ENCODE data around the gene KIF5B. TPM values are rescaled to one million over a fixed set of nuclear protein-coding genes. Genes with fewer than 3 reads are reported as not detected.
"Not testable (repeated sequence)": the region's sequence is repeated elsewhere in the genome, so short reads cannot be mapped to it uniquely, and the experiment has no call there.

Gene KIF5B
- total RNA-seq, 1 donor from 2014 or later, result 144 TPM

- peak overlapping the region; percentile 97 for H3K27ac ChIP-seq (replicated peaks)
- intact Hi-C loops (cut with micrococcal nuclease), result no loop called here
- no peaks in the 10 kb centered on the region for H3K27me3 ChIP-seq (ENCODE audit: low read depth)
- TF ChIP-seq CTCF (IDR thresholded peaks at IDR 0.05; ENCODE audit: borderline replicate concordance), result peak; percentile 22
- H3K36me3 ChIP-seq, result no peaks in the 10 kb centered on the region
- H3K4me1 ChIP-seq, result peaks cover 63% of the 10 kb centered on the region
- peak overlapping the region; percentile 91 for H3K4me3 ChIP-seq
- DNase-seq, result peak; percentile 61
- H3K9me3 ChIP-seq (replicated peaks), result no peaks in the 10 kb centered on the region
Observed at GRCh38 chr10:32055478-32056135, 618 bp downstream of the KIF5B start.

- TF ChIP-seq CTCF (IDR thresholded peaks at IDR 0.05; ENCODE audit: borderline replicate concordance), result no peak
- H3K4me3 ChIP-seq, result peak overlapping the region; percentile 91
- intact Hi-C loops (cut with micrococcal nuclease), result no loop called here
Observed at GRCh38 chr10:32054094-32054493, 2.1 kb downstream of the KIF5B start.

GRCh38 chr10:32053392-32053791 is 2.8 kb downstream of the KIF5B start:
- DNase-seq; intact Hi-C loops (cut with micrococcal nuclease); H3K9me3 ChIP-seq (replicated peaks); H3K36me3 ChIP-seq; H3K27me3 ChIP-seq (ENCODE audit: low read depth): not testable (repeated sequence)
- Histone ChIP-seq H3K4me3 (peak overlapping the region; percentile 91), H3K27ac (replicated peaks) (peak overlapping the region; percentile 97), H3K4me1 (peaks cover 86% of the 10 kb centered on the region)

More at GRCh38 chr10:32054094-32054493, 2.1 kb downstream of the KIF5B start:
- Histone ChIP-seq H3K27ac (replicated peaks) (peak overlapping the region; percentile 97), H3K4me1 (peaks cover 79% of the 10 kb centered on the region), H3K36me3 (no peaks in the 10 kb centered on the region), H3K9me3 (replicated peaks) (no peaks in the 10 kb centered on the region), H3K27me3 (ENCODE audit: low read depth) (no peaks in the 10 kb centered on the region)
- DNase-seq, result no peak

GRCh38 chr10:32051926-32052325 is 4.3 kb downstream of the KIF5B start:
- intact Hi-C loops (cut with micrococcal nuclease), result no loop called here
- Histone ChIP-seq H3K9me3 (replicated peaks) (no peaks in the 10 kb centered on the region), H3K27me3 (ENCODE audit: low read depth) (no peaks in the 10 kb centered on the region), H3K4me1 (peaks cover 98% of the 10 kb centered on the region), H3K36me3 (peaks cover 10% of the 10 kb centered on the region), H3K27ac (replicated peaks) (peak overlapping the region; percentile 52), H3K4me3 (peak overlapping the region; percentile 91)
- no peak for TF ChIP-seq CTCF (IDR thresholded peaks at IDR 0.05; ENCODE audit: borderline replicate concordance)
- DNase-seq, result no peak

- intact Hi-C loops (cut with micrococcal nuclease), result no loop called here
- Histone ChIP-seq H3K36me3 (peaks cover 21% of the 10 kb centered on the region), H3K27me3 (ENCODE audit: low read depth) (no peaks in the 10 kb centered on the region), H3K9me3 (replicated peaks) (no peaks in the 10 kb centered on the region), H3K4me3 (peak overlapping the region; percentile 5), H3K27ac (replicated peaks) (peak overlapping the region; percentile 52), H3K4me1 (peaks cover 100% of the 10 kb centered on the region)
- no peak for DNase-seq
- TF ChIP-seq CTCF (IDR thresholded peaks at IDR 0.05; ENCODE audit: borderline replicate concordance), result no peak
Observed at GRCh38 chr10:32050177-32050576, 6.0 kb downstream of the KIF5B start.

GRCh38 chr10:32049113-32049512 is 7.1 kb downstream of the KIF5B start:
- DNase-seq, result no peak
- Histone ChIP-seq H3K27me3 (ENCODE audit: low read depth) (no peaks in the 10 kb centered on the region), H3K27ac (replicated peaks) (no peak overlapping the region), H3K4me3 (no peak overlapping the region), H3K4me1 (peaks cover 100% of the 10 kb centered on the region), H3K36me3 (peaks cover 30% of the 10 kb centered on the region), H3K9me3 (replicated peaks) (no peaks in the 10 kb centered on the region)
- intact Hi-C loops (cut with micrococcal nuclease), result no loop called here
- no peak for TF ChIP-seq CTCF (IDR thresholded peaks at IDR 0.05; ENCODE audit: borderline replicate concordance)

All from left ventricle myocardium inferior (tissue), 1 donor.